PC-3 (cell line): ENCODE results near the gene ERH. TPM values are rescaled to one million over a fixed set of nuclear protein-coding genes. Genes with fewer than 3 reads are reported as not detected.

Experiments used
- ATAC-seq: fragments of 200-7000 bp; cut with Tn5 transposase; 2 replicates; pipeline ENCODE4 v1.9.1; 2020; ENCODE audit warnings: mild to moderate bottlenecking, moderate library complexity
- BruUV-seq: library from RNA; stranded (reverse); fragments of 400-500 nt; replicated peaks from 2 replicates; lab custom pipeline; 2021; lab: Mats Ljungman, UMichigan
- CTCF ChIA-PET: fragments of 300-600 bp; sonication (Branson Sonifier 250); formaldehyde crosslinking; loops from one replicate; lab custom pipeline; 2022; ENCODE audit warnings: antibody characterized with exemption; lab: Charles Lee
- POLR2A ChIA-PET: fragments of 300-600 bp; sonication (Branson Sonifier 250); formaldehyde crosslinking; loops from one replicate; lab custom pipeline; 2022; ENCODE audit warnings: antibody characterized with exemption; ENCODE audit not compliant: unreplicated experiment; lab: Charles Lee
- DNase-seq: peaks from one replicate; pipeline ENCODE4 v3.0.0-alpha.2; 2015
- H2AFZ ChIP-seq: fragments of 300-600 bp; sonication (generic); 2 replicates; pipeline ENCODE4 v1.6.0; 2016; ENCODE audit warnings: antibody characterized with exemption, low read length
- H3F3A ChIP-seq: fragments of 300-600 bp; sonication (generic); one replicate; pipeline ENCODE4 v1.6.0; 2017; ENCODE audit warnings: antibody characterized with exemption, low read length, control low read depth, mild to moderate bottlenecking; ENCODE audit not compliant: unreplicated experiment
- H3K27ac ChIP-seq: fragments of 300-600 bp; sonication (generic); 2 replicates; pipeline ENCODE4 v1.5.1; 2016; ENCODE audit warnings: mild to moderate bottlenecking, low read length
- H3K27me3 ChIP-seq: fragments of 300-600 bp; sonication (generic); 2 replicates; pipeline ENCODE4 v1.6.1; 2016; ENCODE audit warnings: low read length, mixed read lengths
- H3K36me3 ChIP-seq: fragments of 300-600 bp; sonication (generic); 2 replicates; pipeline ENCODE4 v1.6.1; 2016; ENCODE audit warnings: low read depth, mixed run types, low read length, mixed read lengths
- H3K4me1 ChIP-seq: fragments of 300-600 bp; sonication (generic); 2 replicates; pipeline ENCODE4 v1.5.1; 2016; ENCODE audit warnings: low read length; ENCODE audit not compliant: insufficient read depth
- H3K4me2 ChIP-seq: fragments of 300-600 bp; sonication (generic); 2 replicates; pipeline ENCODE4 v1.6.0; 2016; ENCODE audit warnings: low read length
- H3K4me3 ChIP-seq: fragments of 300-600 bp; sonication (generic); 2 replicates; pipeline ENCODE4 v1.5.1; 2016; ENCODE audit warnings: mild to moderate bottlenecking, low read length, mixed read lengths
- H3K79me2 ChIP-seq: fragments of 300-600 bp; sonication (generic); 2 replicates; pipeline ENCODE4 v1.6.1; 2017; ENCODE audit warnings: low read length, mixed read lengths
- H3K9ac ChIP-seq: fragments of 300-600 bp; sonication (generic); 2 replicates; pipeline ENCODE4 v1.6.0; 2016; ENCODE audit warnings: mild to moderate bottlenecking, low read length
- H3K9me2 ChIP-seq: fragments of 300-600 bp; sonication (generic); replicated peaks from 2 replicates; pipeline ENCODE4 v1.6.1; 2016; ENCODE audit warnings: mixed run types, low read length, mixed read lengths
- H3K9me3 ChIP-seq: fragments of 300-600 bp; sonication (generic); 2 replicates; pipeline ENCODE4 v1.6.1; 2016; ENCODE audit warnings: low read length, mixed read lengths
- H4K20me1 ChIP-seq: fragments of 300-600 bp; sonication (generic); 2 replicates; pipeline ENCODE4 v1.6.1; 2016; ENCODE audit warnings: low read length, mixed read lengths
- CTCF ChIP-seq: fragments of 300-600 bp; sonication (generic); conservative IDR thresholded peaks from 2 replicates; pipeline ENCODE4 v1.5.1; 2017; ENCODE audit warnings: antibody characterized with exemption, low read depth, mild to moderate bottlenecking, low read length
- EZH2 ChIP-seq: fragments of 300-600 bp; sonication (generic); IDR thresholded peaks from one replicate; pipeline ENCODE4 v1.6.1; 2017; ENCODE audit warnings: antibody characterized with exemption, mild to moderate bottlenecking, low read length; ENCODE audit not compliant: unreplicated experiment
- EZH2phosphoT487 ChIP-seq: fragments of 300-600 bp; sonication (generic); IDR thresholded peaks from 2 replicates; pipeline ENCODE4 v1.6.1; 2018; ENCODE audit warnings: mild to moderate bottlenecking, antibody characterized with exemption, low read length, borderline replicate concordance
- intact Hi-C: fragments of 100-400 bp; cut with micrococcal nuclease; formaldehyde crosslinking; loops from 2 replicates; pipeline ENCODE4 v1.9.0; 2023
- total RNA-seq: library from RNA; depleted of rRNA; stranded (reverse); fragments of >200 nt; gene quantifications from 2 replicates; pipeline ENCODE4 v1.2.3, GENCODE V29; 2014

ERH gene
- total RNA-seq, 1 experiment from 2014 or later, result 128 TPM

- Histone ChIP-seq H3K4me3 (no peak overlapping the region), H3K27ac (no peak overlapping the region), H3K9me2 (no peaks in the 10 kb centered on the region), H3K9ac (no peak overlapping the region), H3K4me2 (no peak overlapping the region), H3K79me2 (peaks cover 4% of the 10 kb centered on the region; the same call in 1 of the 2 replicates), H3K9me3 (no peaks in the 10 kb centered on the region), H3K27me3 (no peaks in the 10 kb centered on the region), H3F3A (no peaks in the 10 kb centered on the region), H4K20me1 (no peaks in the 10 kb centered on the region), H3K4me1 (no peaks in the 10 kb centered on the region; the same call in 1 of the 2 replicates), H3K36me3 (peaks cover 15% of the 10 kb centered on the region; the same call in 1 of the 2 replicates), H2AFZ (no peak overlapping the region)
- ChIA-PET POLR2A (no interaction called here), CTCF (no interaction called here)
- TF ChIP-seq EZH2 (no peak), EZH2phosphoT487 (no peak), CTCF (no peak)
- no peak for DNase-seq
- intact Hi-C loops, result no loop called here
- BruUV-seq, result no TSS peak
- no peak for ATAC-seq
Measured at GRCh38 chr14:69441948-69442347, 43.8 kb upstream of the ERH start.

DNA sequence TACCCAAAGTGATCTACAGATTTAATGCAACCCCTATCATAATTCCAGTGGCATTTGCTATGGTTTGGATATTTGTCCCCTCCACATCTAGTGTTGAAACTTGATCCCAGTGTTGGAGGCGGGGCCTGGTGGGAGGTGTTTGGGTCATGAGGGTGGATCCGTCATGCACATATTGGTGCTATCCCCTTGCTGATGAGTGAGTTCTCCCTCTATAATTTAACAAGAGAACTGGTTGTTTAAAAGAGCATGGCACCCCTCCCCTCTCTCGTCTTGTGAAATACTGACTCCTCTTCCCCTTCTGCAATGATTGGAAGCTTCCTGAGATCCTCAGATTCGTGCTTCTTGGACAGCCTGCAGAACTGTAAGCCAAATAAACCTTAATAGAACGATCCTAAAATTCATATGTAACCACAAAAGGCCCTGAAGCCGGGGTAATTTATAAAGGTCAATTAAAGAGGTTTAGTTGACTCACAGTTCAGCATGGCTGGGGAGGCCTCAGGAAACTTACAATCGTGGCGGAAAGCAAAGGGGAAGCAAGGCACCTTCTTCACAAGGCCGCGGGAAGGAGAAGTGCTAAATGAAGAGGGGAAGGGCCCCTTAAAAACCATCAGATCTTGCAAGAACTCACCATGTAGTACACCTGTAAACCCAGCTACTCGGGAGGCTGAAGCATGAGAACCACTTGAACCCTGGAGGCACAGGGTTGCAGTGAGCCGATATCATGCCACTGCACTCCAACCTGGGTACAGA, 41.6 kb upstream of the ERH start:
- Histone ChIP-seq H3K4me3 (no peak overlapping the region), H3K79me2 (peaks cover 25% of the 10 kb centered on the region), H3K4me1 (no peaks in the 10 kb centered on the region; the same call in 1 of the 2 replicates), H3K9me2 (no peaks in the 10 kb centered on the region), H3F3A (no peaks in the 10 kb centered on the region), H3K27ac (no peak overlapping the region), H3K9ac (no peak overlapping the region), H3K4me2 (no peak overlapping the region), H4K20me1 (no peaks in the 10 kb centered on the region), H2AFZ (no peak overlapping the region), H3K36me3 (peaks cover 15% of the 10 kb centered on the region; the same call in 1 of the 2 replicates), H3K27me3 (no peaks in the 10 kb centered on the region), H3K9me3 (no peaks in the 10 kb centered on the region)
- TF ChIP-seq EZH2, result no peak
- TF ChIP-seq CTCF, result no peak
- TF ChIP-seq EZH2phosphoT487, result no peak
- CTCF ChIA-PET, result no interaction called here
- ATAC-seq (no peak), DNase-seq (no peak)
- intact Hi-C loops, result no loop called here
- no TSS peak for BruUV-seq
- POLR2A ChIA-PET, result no interaction called here

DNA sequence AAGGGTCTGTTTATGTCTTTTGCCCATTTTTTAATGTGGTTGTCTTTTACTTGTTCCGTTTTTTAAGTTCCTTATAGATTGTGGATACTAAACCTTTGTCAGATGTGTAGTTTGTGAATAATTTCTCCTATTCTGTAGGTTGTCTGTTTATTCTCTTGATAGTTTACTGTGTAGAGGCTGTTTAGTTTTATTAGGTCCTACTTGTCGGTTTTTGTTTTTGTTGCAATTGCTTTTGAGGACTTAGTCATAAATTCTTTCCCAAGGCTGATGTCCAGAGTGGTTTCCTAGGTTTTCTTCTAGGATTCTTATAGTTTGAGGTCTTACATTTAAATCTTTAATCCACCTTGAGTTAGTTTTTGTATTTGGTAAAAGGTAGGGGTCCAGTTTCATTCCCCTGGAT, 34.3 kb upstream of the ERH start:
- Histone ChIP-seq H3K9me3 (no peaks in the 10 kb centered on the region), H2AFZ (no peak overlapping the region), H3K4me3 (no peak overlapping the region), H3K27ac (no peak overlapping the region), H3K79me2 (peaks cover 69% of the 10 kb centered on the region), H3K27me3 (no peaks in the 10 kb centered on the region), H3K4me2 (no peak overlapping the region), H3K9me2 (no peaks in the 10 kb centered on the region), H3K4me1 (no peaks in the 10 kb centered on the region), H3F3A (no peaks in the 10 kb centered on the region), H4K20me1 (no peaks in the 10 kb centered on the region; the same call in 1 of the 2 replicates), H3K9ac (no peak overlapping the region), H3K36me3 (peaks cover 4% of the 10 kb centered on the region; the same call in 1 of the 2 replicates)
- ATAC-seq (no peak), DNase-seq (no peak)
- ChIA-PET POLR2A (no interaction called here), CTCF (interaction anchor here (0.6 kb wide), 1 partner anchor 31 kb away, joined by 3 read pairs; no protein-coding TSS in a partner anchor)
- TF ChIP-seq CTCF (no peak), EZH2 (no peak), EZH2phosphoT487 (no peak)
- intact Hi-C loops, result no loop called here
- BruUV-seq, result no TSS peak
